ENCODE results near the gene FAM47E. TPM values are rescaled to one million over a fixed set of nuclear protein-coding genes. Genes with fewer than 3 reads are reported as not detected.
"Not testable (repeated sequence)": the region's sequence is repeated elsewhere in the genome, so short reads cannot be mapped to it uniquely, and the experiment has no call there.

FAM47E gene
- total and polyA plus RNA-seq, 4 donors = 0.85 to 2.5 (median 1.7) TPM

DNA sequence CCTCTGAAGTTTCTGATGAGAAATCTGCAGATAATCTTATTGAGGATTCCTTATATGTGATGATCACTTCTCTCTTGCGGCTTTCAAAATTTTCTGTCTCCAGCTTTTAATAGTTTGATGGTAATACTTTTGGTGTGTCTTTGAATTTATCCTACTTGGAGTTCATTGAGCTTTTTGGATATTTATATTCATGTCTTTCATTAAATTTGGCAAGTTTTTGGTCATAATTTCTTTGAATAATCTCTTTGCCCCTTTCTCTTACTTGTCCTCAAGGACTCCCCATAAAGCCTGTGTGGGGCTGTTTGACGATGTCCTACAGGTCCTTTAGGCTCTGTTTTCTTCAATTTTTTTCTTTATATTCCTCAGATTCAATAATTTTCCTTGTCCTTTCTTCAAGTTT, 11.3 kb upstream of the FAM47E start:
- Histone ChIP-seq H3K9me3 (ENCODE audit: control insufficient read depth in 4 of 4, low read length in 3 of 4) (peaks cover 0 to 9% (median 1%) of the 10 kb centered on the region in 4 donors), H3K36me3 (ENCODE audit: control insufficient read depth in 4 of 4, insufficient read depth in 3 of 4, low read depth in 1 of 4, low read length in 3 of 4) (no peaks in the 10 kb centered on the region), H3K4me1 (ENCODE audit: control insufficient read depth in 4 of 4, insufficient read depth in 4 of 4, low read length in 3 of 4) (peaks cover under 1 to 7% (median 6%) of the 10 kb centered on the region in 4 donors), H3K27ac (ENCODE audit: low read depth in 1 of 2, low read length in 2 of 2) (no peak overlapping the region), H3K27me3 (ENCODE audit: control insufficient read depth in 4 of 4, insufficient read depth in 4 of 4, low read length in 3 of 4) (no peaks in the 10 kb centered on the region), H3K4me3 (ENCODE audit: low read depth in 1 of 3, low read length in 3 of 3) (no peak overlapping the region), H3K9ac (ENCODE audit: low read depth in 1 of 2, low read length in 2 of 2) (no peak overlapping the region)
- TF ChIP-seq GABPA (IDR thresholded peaks at IDR 0.05 in 1 of 2, conservative IDR thresholded peaks at IDR 0.05 in 1 of 2) = no peak
- no peak for DNase-seq (ENCODE audit: low spot score)
- 98% methylated on average over 2 of the region's 2 CpGs for WGBS

DNA sequence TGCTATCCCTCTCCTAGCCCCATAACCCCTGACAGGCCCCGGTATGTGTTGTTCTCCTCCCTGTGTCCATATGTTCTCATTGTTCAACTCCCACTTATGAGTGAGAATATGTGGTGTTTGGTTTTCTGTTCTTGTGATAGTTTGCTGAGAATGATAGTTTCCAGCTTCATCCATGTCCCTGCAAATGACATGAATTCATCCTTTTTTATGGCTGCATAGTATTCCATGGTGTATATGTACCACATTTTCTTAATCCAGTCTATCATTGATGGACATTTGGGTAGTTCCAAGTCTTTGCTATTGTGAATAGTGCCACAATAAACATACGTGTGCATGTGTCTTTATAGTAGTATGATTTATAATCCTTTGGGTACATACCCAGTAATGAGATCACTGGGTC, 7.6 kb upstream of the FAM47E start:
- DNase-seq (ENCODE audit: low spot score); H3K36me3 ChIP-seq (ENCODE audit: control insufficient read depth in 4 of 4, insufficient read depth in 3 of 4, low read depth in 1 of 4, low read length in 3 of 4); H3K9me3 ChIP-seq (ENCODE audit: control insufficient read depth in 4 of 4, low read length in 3 of 4); H3K27me3 ChIP-seq (ENCODE audit: control insufficient read depth in 4 of 4, insufficient read depth in 4 of 4, low read length in 3 of 4); H3K27ac ChIP-seq (ENCODE audit: low read depth in 1 of 2, low read length in 2 of 2); H3K4me3 ChIP-seq (ENCODE audit: low read depth in 1 of 3, low read length in 3 of 3); H3K4me1 ChIP-seq (ENCODE audit: control insufficient read depth in 4 of 4, insufficient read depth in 4 of 4, low read length in 3 of 4); H3K9ac ChIP-seq (ENCODE audit: low read depth in 1 of 2, low read length in 2 of 2): not testable (repeated sequence)
- 97% methylated on average over 2 of the region's 2 CpGs for WGBS

DNA sequence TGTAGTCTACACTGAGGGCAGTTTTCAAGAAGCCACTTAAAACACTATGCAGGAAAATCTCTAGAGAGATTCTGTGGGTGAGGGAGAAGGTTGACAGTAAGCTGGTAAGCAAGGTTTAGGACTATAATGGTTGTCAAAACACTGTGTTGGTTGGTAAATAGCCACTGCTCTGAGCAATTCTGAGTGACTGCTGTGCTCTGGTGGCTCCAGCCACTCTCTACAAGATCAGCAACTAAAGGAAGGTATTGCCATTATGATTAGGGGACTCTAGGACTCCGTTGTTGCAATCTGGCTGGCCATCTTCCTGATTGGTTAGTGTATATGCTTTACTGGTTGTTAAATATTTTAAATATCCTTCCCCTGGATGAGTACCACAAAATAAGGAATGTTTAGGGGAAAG, 5.5 kb upstream of the FAM47E start:
- Histone ChIP-seq H3K27ac (ENCODE audit: low read depth in 1 of 2, low read length in 2 of 2) (no peak overlapping the region), H3K4me3 (ENCODE audit: low read depth in 1 of 3, low read length in 3 of 3) (no peak overlapping the region), H3K27me3 (ENCODE audit: control insufficient read depth in 4 of 4, insufficient read depth in 4 of 4, low read length in 3 of 4) (no peaks in the 10 kb centered on the region), H3K9ac (ENCODE audit: low read depth in 1 of 2, low read length in 2 of 2) (peak overlapping the region in 1 of 2 donors; percentile 6), H3K36me3 (ENCODE audit: control insufficient read depth in 4 of 4, insufficient read depth in 3 of 4, low read depth in 1 of 4, low read length in 3 of 4) (no peaks in the 10 kb centered on the region), H3K9me3 (ENCODE audit: control insufficient read depth in 4 of 4, low read length in 3 of 4) (peaks cover 0 to under 1% (median 0%) of the 10 kb centered on the region in 4 donors), H3K4me1 (ENCODE audit: control insufficient read depth in 4 of 4, insufficient read depth in 4 of 4, low read length in 3 of 4) (peaks cover 1 to 6% (median 4%) of the 10 kb centered on the region in 4 donors)
- WGBS = 18% methylated on average over 1 of the region's 1 CpG
- no peak for TF ChIP-seq YY1 (IDR thresholded peaks at IDR 0.05)
- TF ChIP-seq, protein P1, sequence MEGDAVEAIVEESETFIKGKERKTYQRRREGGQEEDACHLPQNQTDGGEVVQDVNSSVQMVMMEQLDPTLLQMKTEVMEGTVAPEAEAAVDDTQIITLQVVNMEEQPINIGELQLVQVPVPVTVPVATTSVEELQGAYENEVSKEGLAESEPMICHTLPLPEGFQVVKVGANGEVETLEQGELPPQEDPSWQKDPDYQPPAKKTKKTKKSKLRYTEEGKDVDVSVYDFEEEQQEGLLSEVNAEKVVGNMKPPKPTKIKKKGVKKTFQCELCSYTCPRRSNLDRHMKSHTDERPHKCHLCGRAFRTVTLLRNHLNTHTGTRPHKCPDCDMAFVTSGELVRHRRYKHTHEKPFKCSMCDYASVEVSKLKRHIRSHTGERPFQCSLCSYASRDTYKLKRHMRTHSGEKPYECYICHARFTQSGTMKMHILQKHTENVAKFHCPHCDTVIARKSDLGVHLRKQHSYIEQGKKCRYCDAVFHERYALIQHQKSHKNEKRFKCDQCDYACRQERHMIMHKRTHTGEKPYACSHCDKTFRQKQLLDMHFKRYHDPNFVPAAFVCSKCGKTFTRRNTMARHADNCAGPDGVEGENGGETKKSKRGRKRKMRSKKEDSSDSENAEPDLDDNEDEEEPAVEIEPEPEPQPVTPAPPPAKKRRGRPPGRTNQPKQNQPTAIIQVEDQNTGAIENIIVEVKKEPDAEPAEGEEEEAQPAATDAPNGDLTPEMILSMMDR (IDR thresholded peaks at IDR 0.05; ENCODE audit: low read depth, low read length, missing input control) = peak; percentile 34
- TF ChIP-seq RAD21 (IDR thresholded peaks at IDR 0.05) = peak; percentile 80 to 84
- no peak for DNase-seq (ENCODE audit: low spot score)

DNA sequence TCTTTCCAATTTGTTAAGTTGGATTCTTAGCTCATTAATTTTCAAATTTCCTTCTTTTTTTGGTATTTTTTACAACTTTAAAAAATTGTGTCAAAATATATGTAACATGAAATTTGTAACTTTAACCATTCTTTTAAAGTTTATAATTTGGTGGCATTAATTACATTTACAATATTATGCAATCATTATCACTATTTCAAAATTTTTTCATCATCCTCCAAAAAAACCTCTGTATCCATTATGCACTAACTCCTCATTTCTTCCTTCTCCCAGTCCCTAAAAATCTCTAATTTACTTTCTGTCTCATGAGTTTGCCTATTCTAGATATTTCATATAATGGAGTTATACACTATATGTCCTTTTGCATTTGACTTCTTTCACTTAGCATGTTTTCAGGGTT, 4.7 kb upstream of the FAM47E start:
- Histone ChIP-seq H3K36me3 (ENCODE audit: control insufficient read depth in 4 of 4, insufficient read depth in 3 of 4, low read depth in 1 of 4, low read length in 3 of 4) (no peaks in the 10 kb centered on the region), H3K4me3 (ENCODE audit: low read depth in 1 of 3, low read length in 3 of 3) (no peak overlapping the region), H3K9me3 (ENCODE audit: control insufficient read depth in 4 of 4, low read length in 3 of 4) (no peaks in the 10 kb centered on the region), H3K27me3 (ENCODE audit: control insufficient read depth in 4 of 4, insufficient read depth in 4 of 4, low read length in 3 of 4) (no peaks in the 10 kb centered on the region), H3K27ac (ENCODE audit: low read depth in 1 of 2, low read length in 2 of 2) (no peak overlapping the region), H3K4me1 (ENCODE audit: control insufficient read depth in 4 of 4, insufficient read depth in 4 of 4, low read length in 3 of 4) (peaks cover 1 to 11% (median 7%) of the 10 kb centered on the region in 4 donors), H3K9ac (ENCODE audit: low read depth in 1 of 2, low read length in 2 of 2) (no peak overlapping the region)
- no peak for DNase-seq (ENCODE audit: low spot score)
- TF ChIP-seq RXRA (IDR thresholded peaks at IDR 0.05) = no peak
- TF ChIP-seq, protein P1 (IDR thresholded peaks at IDR 0.05; ENCODE audit: low read depth, low read length, missing input control) = no peak
- no peak for TF ChIP-seq NR2F2 (IDR thresholded peaks at IDR 0.05)
- TF ChIP-seq HNF4A (conservative IDR thresholded peaks at IDR 0.05) = no peak

All from liver (tissue), 9 donors.